MM.1S (cell line): Measurements from ENCODE around the gene PCDH19.

ENCODE experiments used
- EZH2 ChIP-seq: fragments of 300-600 bp; sonication (generic); optimal IDR thresholded peaks from 2 replicates; pipeline ENCODE3; 2017; ENCODE audit warnings: low read depth, mild to moderate bottlenecking, antibody characterized with exemption, low read length, mixed read lengths
- EZH2phosphoT487 ChIP-seq: fragments of 300-600 bp; sonication (generic); IDR thresholded peaks from 2 replicates; pipeline ENCODE4 v1.6.1; 2018; ENCODE audit warnings: antibody characterized with exemption, low read length
- TF ChIP-seq, protein P1 (sequence below): fragments of 300-600 bp; sonication (generic); IDR thresholded peaks from 2 replicates; pipeline ENCODE4 v1.5.1; 2016; ENCODE audit warnings: antibody characterized with exemption, low read length, mixed read lengths

DNA sequence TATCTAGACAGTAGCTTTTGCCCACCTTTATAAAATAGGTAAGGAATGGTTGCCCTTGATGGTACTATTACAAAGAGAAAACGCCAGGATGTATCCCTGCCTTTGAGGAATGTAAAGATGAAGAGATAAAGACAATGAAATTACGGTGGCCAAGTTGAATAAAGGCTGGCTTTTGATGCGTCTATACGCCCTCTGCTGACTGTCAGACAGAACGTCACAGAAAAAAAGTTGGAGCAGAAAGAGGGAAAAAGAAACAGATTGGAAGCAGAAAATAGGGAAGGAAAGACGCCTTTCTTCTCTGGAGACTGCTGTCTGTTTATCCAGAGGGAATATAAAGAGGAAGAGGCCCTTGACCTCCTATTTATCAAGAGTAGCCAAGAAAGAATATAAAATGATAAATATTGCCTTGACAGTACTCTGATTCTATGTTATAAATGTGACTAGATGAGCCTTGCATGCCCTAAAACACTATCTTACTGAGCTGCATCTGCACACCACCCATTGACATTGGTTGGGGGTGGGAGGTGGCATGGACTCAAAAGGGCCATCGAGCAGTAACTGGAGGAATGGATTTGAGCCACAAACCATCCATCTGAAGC lies 30.6 kb downstream of the PCDH19 start:
- TF ChIP-seq, protein P1, sequence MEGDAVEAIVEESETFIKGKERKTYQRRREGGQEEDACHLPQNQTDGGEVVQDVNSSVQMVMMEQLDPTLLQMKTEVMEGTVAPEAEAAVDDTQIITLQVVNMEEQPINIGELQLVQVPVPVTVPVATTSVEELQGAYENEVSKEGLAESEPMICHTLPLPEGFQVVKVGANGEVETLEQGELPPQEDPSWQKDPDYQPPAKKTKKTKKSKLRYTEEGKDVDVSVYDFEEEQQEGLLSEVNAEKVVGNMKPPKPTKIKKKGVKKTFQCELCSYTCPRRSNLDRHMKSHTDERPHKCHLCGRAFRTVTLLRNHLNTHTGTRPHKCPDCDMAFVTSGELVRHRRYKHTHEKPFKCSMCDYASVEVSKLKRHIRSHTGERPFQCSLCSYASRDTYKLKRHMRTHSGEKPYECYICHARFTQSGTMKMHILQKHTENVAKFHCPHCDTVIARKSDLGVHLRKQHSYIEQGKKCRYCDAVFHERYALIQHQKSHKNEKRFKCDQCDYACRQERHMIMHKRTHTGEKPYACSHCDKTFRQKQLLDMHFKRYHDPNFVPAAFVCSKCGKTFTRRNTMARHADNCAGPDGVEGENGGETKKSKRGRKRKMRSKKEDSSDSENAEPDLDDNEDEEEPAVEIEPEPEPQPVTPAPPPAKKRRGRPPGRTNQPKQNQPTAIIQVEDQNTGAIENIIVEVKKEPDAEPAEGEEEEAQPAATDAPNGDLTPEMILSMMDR: peak; percentile 50
- TF ChIP-seq EZH2: no peak
- TF ChIP-seq EZH2phosphoT487: no peak
